SIG-M5 treated with dmso at 0.1 percent for 504 hours (cell line): ENCODE results near the gene IL7R.

ENCODE experiments used
- DNase-seq: peaks from one replicate; lab custom pipeline; 2025; ENCODE audit not compliant: unreplicated experiment; lab: John Stamatoyannopoulos, UW

IL7R gene, protein sequence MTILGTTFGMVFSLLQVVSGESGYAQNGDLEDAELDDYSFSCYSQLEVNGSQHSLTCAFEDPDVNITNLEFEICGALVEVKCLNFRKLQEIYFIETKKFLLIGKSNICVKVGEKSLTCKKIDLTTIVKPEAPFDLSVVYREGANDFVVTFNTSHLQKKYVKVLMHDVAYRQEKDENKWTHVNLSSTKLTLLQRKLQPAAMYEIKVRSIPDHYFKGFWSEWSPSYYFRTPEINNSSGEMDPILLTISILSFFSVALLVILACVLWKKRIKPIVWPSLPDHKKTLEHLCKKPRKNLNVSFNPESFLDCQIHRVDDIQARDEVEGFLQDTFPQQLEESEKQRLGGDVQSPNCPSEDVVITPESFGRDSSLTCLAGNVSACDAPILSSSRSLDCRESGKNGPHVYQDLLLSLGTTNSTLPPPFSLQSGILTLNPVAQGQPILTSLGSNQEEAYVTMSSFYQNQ

DNA sequence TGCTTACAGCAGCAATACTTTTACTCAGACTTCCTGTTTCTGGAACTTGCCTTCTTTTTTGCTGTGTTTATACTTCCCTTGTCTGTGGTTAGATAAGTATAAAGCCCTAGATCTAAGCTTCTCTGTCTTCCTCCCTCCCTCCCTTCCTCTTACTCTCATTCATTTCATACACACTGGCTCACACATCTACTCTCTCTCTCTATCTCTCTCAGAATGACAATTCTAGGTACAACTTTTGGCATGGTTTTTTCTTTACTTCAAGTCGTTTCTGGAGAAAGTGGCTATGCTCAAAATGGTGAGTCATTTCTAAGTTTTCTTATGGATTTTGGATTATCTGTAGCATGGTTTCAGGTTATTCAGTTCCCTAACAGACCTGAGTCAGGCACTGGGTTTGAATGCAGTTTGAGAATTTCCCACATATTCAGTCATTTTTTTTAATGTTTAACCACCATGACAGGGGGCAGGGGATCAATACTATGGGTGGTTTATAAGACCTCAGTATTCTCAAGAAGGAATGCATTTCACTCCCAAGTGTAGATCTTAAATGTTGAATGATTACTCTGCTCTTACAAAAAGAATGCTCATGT is at the start of gene IL7R:
IL7R (plus strand) TSS at position 127 of the 587 bp plus-strand sequence; CDS start at position 214, 87 bp downstream.
- peak; percentile 82 for DNase-seq

DNA sequence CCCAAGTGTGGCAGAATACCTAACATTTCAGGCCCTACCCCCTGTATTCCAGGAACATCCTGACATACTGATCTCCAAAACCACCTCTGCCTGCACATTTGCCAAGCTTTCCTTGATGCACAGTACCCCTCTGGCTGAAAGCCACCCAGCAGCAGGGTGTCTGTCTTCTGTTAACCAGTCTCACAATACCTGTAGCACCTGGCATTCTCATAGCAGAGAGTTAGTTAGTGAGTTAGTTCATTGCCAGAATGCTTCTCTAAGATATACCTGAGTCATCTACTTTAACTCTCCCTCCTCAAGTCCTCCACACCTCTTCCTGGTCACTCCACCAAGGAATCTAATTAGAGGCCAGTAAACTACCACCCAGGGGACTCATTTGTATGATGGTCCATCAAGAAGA is 46.1 kb upstream of the IL7R start:
- no peak for DNase-seq

DNA sequence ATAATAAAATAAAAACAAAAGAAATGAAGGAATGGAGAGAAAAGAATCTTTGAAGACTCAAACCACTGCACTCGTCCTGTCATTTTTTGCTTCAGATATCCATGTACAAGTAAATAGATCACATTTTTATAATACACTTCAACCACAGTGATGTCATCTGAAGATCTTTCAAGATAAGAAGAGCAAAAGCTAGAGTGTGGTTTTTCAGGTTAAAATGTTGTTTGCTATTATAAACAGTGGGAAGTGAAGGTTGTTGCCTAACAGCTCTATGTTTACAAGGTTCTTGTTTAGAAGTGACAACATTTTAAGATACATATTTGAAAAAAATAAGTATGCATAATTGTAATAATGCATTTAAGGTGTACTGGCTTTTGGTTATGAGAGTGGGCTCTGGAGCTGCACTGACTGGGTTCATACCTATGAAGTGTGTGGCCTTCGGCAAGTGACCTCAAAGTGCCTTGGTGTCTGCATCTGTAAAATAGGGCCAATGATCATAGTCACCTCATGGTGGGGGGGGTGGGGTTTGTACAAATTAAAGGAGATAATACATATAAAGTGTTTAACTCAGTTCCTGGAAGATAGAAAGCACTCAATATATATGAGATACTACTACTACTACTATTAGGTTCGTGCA is 45.5 kb upstream of the IL7R start:
- no peak for DNase-seq

DNA sequence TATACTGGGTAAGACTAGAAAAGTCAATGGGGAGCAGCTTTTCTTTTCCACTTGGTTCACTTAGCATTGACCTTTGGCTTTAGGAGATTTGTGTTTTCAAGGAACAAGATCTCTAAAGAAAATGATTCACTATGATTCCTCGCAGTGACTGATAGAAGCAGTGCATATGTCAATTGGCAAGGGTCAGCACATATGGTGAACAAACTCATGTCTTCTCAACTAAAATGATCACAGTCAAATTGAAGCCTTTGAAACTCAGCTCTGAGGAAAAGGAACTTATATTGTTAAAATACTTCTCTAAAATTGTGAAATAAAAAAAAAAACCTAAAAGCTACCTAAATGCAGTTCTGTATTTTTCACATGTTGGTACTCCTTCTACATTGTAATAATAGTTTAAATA is 43.2 kb upstream of the IL7R start:
- DNase-seq, result no peak

DNA sequence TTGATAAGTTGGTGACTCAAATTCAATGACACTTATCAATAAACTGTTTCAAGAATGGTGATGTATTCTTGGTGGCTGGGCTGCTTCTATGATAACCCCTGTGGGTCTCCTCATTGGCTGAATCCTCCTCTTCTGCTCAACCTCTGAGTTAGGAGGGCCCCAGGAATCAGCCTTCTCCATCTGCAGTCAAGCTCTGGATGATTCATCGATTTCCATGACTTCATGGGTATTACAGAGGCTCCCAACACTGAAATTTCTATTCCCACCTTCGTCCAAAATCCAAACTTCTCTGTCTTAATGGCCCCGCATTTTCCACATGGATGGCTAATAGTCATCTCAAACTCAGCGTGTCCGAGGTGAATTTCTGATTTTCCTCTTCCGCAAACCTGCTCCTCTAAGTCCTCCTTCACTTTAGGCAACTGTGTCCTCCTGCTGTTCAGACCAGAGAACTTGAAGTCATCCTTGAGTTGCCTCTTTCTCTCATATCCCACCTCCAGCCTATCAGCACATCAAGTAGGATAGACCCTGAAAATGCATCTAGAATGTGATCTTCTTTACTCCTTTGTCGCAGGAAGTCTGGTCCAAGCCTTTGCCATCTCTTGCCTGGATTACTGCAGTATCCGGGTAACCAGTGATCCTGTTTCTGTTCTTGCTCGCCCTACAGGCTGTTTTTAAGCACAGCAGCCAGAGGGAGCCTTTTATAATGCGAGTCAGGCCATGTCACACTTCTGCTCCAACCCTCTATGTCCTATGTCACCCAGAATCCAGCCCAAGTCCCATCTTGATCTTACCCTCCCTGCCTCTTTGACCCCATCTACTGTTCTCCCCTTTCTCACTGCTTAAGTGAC is 41.4 kb upstream of the IL7R start:
- DNase-seq, result peak; percentile 65

DNA sequence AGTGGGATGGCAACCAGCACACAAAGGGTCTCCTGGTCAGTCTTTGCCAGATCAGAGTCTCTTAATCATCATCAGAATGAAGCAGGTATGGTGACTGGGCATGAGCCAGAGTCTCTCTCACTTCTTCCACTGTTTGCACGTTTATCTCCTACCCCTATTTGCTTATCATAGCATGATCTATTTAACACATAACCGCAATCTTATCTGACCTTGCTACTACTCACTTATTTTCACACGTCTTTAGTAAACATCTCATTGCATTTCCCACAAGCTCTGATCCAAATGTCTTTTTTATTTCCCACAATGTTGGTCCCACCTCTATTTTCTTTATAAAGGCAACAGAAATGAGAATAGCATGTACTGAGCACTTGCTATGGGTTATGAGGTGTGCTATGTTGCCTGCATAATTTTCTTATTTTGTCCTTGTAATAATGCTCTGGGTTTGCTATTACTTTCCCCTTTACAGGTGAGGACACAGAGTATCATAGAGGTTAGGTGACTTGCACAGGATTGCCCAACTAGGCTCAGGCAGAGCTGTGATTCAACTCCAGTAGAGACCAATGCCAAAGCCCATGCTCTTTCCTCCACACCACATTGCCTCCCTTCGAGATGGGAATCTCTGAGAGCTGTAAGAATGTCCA is 39.7 kb upstream of the IL7R start:
- DNase-seq, result no peak

DNA sequence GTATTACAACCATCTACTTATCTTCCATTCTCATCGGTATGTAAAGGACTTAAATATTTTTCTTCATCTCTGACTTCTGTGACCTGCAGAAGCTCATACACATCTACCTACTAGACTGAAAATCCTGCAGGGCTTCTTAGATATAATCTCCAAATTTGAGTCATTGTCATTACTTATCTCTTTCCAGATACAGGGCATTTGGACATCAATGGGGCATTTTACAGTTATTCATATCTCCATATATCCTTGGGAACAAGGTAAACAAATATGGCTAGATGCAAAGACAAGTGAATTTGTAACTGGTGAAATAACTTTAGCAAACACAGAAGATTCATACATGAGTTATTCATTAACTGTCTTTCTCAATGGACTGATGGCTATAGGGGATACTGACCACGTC is 37.7 kb upstream of the IL7R start:
- no peak for DNase-seq

DNA sequence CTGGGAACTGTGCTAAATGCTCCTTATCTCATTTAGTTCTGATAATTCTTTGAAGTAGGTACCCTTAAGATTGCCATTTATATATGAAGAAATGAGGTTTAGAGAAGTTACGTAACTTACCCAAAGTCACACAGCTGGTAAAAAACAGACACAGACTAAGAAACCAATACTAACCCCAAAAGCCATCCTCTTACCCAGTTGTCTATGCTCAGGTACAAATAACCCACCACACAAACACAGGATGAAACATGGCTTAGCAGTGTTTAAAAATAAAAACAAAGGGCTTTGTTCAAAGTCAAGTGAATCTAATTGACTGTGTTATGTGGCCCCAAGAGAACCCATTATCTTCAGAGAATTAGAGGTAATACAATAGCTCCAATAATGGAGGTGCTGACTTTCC is 37.0 kb upstream of the IL7R start:
- peak; percentile 24 for DNase-seq

DNA sequence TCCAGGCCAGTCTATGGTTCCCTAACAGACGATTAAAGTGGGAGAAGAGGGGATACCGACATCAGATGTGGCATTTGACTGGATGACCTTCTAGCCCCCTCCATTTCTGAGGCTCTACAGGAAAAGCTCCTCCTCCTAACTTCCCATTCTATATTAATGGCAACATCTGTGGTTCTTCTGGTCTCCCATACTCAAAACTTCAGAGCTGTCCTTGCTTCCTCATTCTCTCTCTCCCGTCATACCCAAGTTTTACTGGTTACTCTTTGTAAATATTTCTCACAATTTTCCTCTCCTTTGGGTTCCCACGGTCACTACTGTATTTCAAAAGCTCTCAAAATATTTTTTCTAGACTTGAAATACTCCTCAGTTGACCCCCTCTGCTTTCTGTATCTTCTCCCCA is 36.0 kb upstream of the IL7R start:
- DNase-seq, result peak; percentile 92

DNA sequence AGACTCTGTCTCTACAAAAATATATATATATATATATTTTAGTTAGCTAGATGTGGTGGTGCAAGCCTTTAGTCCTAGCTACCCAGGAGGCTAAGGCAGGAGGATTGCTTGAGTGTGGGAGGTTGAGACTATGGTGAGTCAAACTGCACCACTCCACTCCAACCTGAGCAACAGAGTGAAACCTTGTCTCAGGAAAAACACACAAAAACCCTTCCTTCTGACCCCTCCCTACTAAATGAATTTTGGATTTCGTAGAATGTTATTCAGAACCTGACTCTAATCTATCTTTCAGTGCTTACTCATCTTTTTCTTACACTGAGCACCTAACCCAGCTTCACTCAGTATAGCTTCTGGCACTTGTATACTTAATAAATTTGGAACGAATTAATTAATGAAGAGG is 35.2 kb upstream of the IL7R start:
- no peak for DNase-seq

DNA sequence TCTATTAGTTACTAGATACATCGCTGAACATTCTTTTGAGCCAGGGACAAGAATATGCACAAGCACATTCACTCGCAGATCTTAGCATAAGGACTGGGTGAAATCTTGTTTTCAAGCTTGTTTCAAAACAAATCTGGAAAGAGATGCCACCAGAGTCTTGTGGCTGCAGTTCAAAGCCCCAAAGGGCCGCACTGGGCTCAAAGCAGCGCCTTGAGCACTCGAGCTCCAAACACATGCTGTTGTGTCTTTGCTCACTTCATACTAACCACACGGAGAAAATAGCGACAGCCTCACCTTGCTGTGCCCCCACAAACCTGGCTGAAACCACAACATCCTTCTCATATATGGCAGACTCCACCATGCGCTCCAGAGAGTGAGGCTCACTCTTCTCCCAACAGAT is 34.2 kb upstream of the IL7R start:
- no peak for DNase-seq

DNA sequence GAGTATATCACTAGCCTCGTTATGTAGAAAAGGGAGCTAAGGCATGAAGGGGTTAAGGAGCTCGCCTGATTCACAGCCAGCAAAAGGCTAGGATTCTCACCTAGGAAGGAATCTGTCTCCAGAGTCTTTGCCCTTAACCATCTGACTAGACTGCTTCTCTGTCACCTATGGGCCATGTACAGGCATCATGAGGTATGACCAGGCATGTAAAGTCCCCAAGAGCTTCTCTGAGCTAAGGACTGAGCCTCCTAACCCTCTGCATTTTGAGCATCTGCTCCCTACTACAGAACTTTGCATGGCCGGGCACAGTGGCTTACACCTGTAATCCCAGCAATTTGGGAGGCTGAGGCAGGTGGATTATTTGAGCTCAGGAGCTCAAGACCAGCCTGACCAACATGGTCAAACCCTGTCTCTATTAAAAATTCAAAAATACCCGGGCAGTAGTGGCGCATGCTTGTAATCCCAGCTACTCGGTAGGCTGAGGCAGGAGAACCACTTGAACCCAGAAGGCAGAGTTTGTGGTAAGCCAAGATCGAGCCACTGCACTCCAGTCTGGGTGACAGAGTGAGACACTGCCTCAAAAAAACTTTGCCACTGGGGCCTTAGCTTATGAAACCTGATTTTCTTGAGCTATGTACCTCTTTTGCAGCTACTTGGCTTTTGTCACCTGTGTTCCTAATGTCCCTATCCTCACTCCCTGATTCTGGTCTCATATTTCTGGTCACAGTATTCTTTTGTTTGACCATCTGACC is 33.2 kb upstream of the IL7R start:
- no peak for DNase-seq

DNA sequence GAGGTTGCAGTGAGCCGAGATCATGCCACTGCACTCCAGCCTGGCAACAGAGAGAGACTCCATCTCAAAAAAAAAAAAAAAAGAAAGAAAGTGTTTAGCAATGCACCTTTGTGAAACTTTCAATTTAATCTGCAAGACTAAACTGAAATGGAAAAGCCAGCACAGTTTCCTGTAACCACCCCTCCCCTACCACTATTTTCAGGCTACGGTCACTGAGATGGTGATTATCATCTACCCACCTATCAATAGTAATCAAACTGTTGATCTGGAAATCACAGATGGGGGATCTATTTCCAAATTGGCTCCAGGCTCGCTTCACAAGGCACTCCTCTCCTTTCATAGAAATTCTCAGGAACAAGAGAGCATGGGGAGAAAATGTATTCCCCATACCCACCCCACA is 30.6 kb upstream of the IL7R start:
- DNase-seq, result no peak

DNA sequence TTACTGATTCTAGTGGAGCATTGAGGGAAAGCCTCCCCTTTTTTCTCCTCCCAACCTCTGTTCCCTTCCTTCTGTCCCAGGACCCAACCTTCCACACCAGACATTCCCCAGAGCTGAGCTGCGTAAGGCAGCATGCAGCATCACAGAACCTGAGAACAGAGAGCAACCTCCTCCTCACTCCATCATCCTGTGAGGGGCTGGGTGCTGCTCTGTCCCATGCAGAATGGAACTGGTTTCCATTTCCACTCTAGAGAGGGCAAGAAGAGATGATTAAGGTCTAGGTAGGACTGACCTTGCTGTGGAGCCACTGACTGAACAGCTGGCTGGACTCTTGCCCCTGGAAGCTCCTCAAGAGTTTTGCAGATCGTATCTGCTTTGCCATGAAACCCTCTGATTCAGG is 30.1 kb upstream of the IL7R start:
- no peak for DNase-seq

DNA sequence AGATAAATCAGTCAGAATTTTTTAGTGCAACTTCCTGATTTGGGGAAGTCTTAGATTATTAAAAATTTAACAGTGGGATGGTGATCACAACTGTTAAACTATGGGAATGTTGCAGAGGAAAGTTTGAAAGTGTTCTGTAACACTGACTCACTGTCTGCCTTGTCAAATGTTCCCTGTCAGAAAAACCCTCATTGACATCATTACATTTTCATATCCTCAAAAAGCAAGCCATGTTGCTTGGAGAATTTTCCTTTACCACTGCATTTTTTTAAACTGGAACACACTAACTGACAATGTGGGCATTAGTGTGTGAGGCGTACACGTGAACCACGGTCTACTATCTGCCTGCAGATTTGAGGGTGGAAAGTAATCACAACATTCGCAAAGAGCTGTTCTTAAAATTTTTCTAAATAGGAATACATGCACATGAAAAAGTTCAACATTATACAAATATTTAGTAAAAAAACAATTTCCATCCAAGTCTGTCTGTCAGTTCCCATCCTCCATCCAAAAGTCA is 28.6 kb upstream of the IL7R start:
- no peak for DNase-seq

DNA sequence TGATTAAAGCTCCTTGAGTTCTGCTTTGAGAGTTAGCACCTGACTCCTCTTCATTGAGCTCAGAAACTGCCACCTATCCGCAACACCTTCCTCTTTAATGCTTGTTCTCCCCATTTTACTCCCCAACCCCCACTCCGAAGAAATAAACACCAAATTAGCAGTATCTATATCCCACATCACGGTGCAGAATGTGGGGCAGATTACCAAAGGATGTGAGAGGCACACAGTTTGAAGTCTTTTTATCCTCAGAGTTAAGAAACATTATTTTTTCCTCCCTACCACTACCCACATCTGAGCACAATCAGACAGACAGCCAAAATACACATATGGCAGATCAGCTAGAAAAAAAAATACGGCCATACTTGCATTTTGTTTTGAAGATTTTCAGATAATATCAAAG is 26.1 kb upstream of the IL7R start:
- DNase-seq, result no peak

DNA sequence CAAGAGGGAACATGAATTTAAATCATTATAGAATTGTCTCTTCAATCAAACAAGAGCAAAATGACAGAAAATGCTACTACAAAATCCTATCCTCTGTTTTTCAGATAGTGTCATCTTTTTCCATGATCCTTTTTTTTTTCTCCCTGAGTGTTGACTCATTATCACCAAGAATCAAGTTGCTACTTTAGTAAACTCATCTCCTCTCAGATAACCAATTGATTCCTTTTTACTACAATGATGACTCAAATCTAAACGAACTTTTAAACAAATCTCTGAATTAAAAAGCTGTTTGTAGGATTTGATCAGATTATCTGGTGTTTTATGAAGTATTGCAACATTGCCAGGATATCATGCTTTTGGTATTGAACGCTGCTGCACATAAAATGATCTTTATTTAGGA is 23.9 kb upstream of the IL7R start:
- no peak for DNase-seq

DNA sequence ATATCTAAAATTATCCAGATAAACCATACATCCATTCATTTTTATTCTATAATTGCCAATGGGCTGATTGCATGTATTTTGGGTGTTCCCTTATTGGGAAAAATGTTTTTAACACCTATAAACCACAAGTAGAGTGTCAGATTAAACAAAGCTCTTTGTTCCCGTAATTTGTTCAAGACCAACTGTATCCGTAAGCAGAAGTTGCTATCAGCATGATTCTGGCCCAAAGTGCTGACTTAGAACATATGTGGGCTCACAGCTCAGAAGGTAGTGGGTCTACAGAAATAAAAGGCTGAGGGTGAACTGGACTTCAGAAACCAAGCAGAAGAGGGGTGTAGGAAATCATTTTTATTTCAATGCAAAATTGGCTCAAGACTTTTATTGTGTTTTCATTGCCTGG is 23.5 kb upstream of the IL7R start:
- DNase-seq, result no peak

DNA sequence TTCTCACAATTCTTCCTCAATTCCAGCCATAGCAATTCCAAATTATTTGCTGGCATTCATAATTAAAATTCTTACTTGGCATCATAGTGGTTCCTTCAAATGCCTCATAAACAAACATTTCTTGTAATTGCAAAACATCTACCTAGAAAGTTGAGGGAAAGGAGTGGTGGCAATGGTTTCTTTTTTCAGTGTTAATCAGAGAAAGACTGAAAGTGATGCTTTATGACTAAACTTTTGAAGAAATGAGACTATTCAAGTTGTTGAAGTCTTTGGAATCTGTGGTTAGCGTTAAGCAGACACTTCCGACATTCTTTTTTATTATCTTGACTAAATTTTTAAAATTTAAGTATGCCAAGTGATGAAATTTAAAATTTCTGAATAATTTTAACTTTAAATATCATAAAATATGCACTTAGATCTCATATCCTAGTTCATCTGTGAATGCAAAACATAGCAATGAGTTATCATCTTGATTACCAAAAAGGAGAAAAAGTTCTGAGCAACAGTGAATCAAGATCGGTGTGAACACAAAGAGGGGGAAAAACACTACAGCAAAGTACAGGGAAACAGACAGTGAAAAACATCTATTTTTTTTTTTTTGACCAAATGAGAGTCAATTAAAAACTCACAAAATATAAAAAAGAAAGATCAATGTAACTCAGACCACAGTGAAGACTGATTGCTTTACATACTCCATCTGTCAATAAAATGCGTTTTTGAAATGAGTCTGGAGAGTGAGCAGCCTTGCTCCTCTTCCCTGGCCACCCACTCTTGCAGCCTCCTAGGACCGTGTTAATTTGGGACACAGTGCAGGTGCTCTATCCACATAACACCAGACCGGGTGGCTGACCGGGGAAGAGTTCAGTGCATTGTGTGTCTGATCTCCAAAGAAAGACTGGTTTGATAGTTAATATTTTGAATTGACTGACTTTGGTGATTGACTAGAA is 20.6 kb upstream of the IL7R start:
- DNase-seq, result no peak
